OCI-LY7 (cell line): ENCODE results near the gene CYB561D1. TPM values are rescaled to one million over a fixed set of nuclear protein-coding genes. Genes with fewer than 3 reads are reported as not detected.

Source experiments
- BruUV-seq: library from RNA; stranded (reverse); fragments of 400-500 nt; replicated peaks from 2 replicates; lab custom pipeline; 2021; lab: Mats Ljungman, UMichigan
- CTCF ChIA-PET: fragments of 300-600 bp; sonication (Branson Sonifier 250); formaldehyde crosslinking; loops from one replicate; lab custom pipeline; 2022; ENCODE audit warnings: antibody characterized with exemption; ENCODE audit not compliant: unreplicated experiment; lab: Charles Lee
- POLR2A ChIA-PET: fragments of 300-600 bp; sonication (Branson Sonifier 250); formaldehyde crosslinking; loops from one replicate; lab custom pipeline; 2022; ENCODE audit warnings: antibody characterized with exemption; lab: Charles Lee
- DNase-seq: peaks from one replicate; pipeline ENCODE4 v3.0.0-alpha.2; 2015; ENCODE audit warnings: low spot score
- H2AFZ ChIP-seq: fragments of 200-600 bp; sonication (generic), shearing (Covaris generic); 2 replicates; pipeline ENCODE4 v1.6.1; 2014; ENCODE audit warnings: mild to moderate bottlenecking, antibody characterized with exemption, low read length, moderate library complexity
- H3K27ac ChIP-seq: fragments of 200-600 bp; sonication (generic); 2 replicates; pipeline ENCODE4 v1.5.1; 2014; ENCODE audit warnings: mixed run types, low read depth, mild to moderate bottlenecking, moderate library complexity, low read length, inconsistent platforms; ENCODE audit not compliant: poor library complexity, severe bottlenecking
- H3K36me3 ChIP-seq: fragments of 200-600 bp; sonication (generic); 2 replicates; pipeline ENCODE4 v1.6.1; 2014; ENCODE audit warnings: mild to moderate bottlenecking, antibody characterized with exemption, low read length, moderate library complexity, mixed read lengths; ENCODE audit not compliant: insufficient read depth
- H3K4me1 ChIP-seq: fragments of 200-600 bp; sonication (generic); 2 replicates; pipeline ENCODE4 v1.5.1; 2014; ENCODE audit warnings: mild to moderate bottlenecking, low read length; ENCODE audit not compliant: insufficient read depth, poor library complexity, severe bottlenecking
- H3K4me2 ChIP-seq: fragments of 200-600 bp; sonication (generic); 2 replicates; pipeline ENCODE4 v1.6.1; 2014; ENCODE audit warnings: mild to moderate bottlenecking, low read length
- H3K4me3 ChIP-seq: fragments of 200-600 bp; sonication (generic); 2 replicates; pipeline ENCODE4 v1.5.1; 2014; ENCODE audit warnings: mild to moderate bottlenecking, low read depth, low read length; ENCODE audit not compliant: poor library complexity, severe bottlenecking
- H3K79me2 ChIP-seq: fragments of 200-600 bp; sonication (generic); 2 replicates; pipeline ENCODE4 v1.6.1; 2016; ENCODE audit warnings: low read depth, mild to moderate bottlenecking, low read length, moderate library complexity, mixed read lengths; ENCODE audit not compliant: insufficient read depth
- H3K9me2 ChIP-seq: fragments of 200-600 bp; sonication (generic); 2 replicates; pipeline ENCODE4 v1.6.1; 2016; ENCODE audit warnings: mild to moderate bottlenecking, low read length, mixed read lengths; ENCODE audit not compliant: insufficient read depth
- H3K9me3 ChIP-seq: fragments of 200-600 bp; sonication (generic); 2 replicates; pipeline ENCODE4 v1.6.1; 2014; ENCODE audit warnings: mild to moderate bottlenecking, mixed run types, low read length, mixed read lengths
- H4K20me1 ChIP-seq: fragments of 200-600 bp; sonication (generic); 2 replicates; pipeline ENCODE4 v1.6.1; 2014; ENCODE audit warnings: mild to moderate bottlenecking, antibody characterized with exemption, low read length, moderate library complexity, mixed read lengths; ENCODE audit not compliant: insufficient read depth
- EZH2phosphoT487 ChIP-seq: fragments of 200-600 bp; sonication (generic); IDR thresholded peaks from 2 replicates; pipeline ENCODE4 v1.6.1; 2018; ENCODE audit warnings: low read depth, borderline replicate concordance, mild to moderate bottlenecking, mixed run types, antibody characterized with exemption, low read length, moderate library complexity, mixed read lengths
- intact Hi-C: fragments of 100-400 bp; cut with micrococcal nuclease; formaldehyde crosslinking; loops from one replicate; pipeline ENCODE4 v1.10.0; 2022; ENCODE audit not compliant: unreplicated experiment
- total RNA-seq, 2 experiments: library from RNA; depleted of rRNA in 1 of 2; stranded (reverse); fragments of >200 nt in 1 of 2; shearing (Covaris generic) in 1 of 2; gene quantifications; 2 replicates each; pipeline ENCODE4 v1.2.3, GENCODE V29; 2014 to 2022
- TF ChIP-seq, protein P1 (sequence below): fragments of 200-600 bp; sonication (generic); conservative IDR thresholded peaks from 2 replicates; pipeline ENCODE4 v1.5.1; 2014; ENCODE audit warnings: mild to moderate bottlenecking, antibody characterized with exemption, low read length, moderate library complexity, mixed read lengths

CYB561D1 gene
- total RNA-seq, 2 experiments from 2014 or later = 6.2 to 10.5 TPM

- H3K9me3 ChIP-seq = no peaks in the 10 kb centered on the region
- no peaks in the 10 kb centered on the region for H4K20me1 ChIP-seq
- H3K4me2 ChIP-seq = no peak overlapping the region
- H3K36me3 ChIP-seq = peaks cover 16% of the 10 kb centered on the region; the same call in 1 of the 2 replicates
- no peak overlapping the region for H3K27ac ChIP-seq
- TF ChIP-seq, protein P1, sequence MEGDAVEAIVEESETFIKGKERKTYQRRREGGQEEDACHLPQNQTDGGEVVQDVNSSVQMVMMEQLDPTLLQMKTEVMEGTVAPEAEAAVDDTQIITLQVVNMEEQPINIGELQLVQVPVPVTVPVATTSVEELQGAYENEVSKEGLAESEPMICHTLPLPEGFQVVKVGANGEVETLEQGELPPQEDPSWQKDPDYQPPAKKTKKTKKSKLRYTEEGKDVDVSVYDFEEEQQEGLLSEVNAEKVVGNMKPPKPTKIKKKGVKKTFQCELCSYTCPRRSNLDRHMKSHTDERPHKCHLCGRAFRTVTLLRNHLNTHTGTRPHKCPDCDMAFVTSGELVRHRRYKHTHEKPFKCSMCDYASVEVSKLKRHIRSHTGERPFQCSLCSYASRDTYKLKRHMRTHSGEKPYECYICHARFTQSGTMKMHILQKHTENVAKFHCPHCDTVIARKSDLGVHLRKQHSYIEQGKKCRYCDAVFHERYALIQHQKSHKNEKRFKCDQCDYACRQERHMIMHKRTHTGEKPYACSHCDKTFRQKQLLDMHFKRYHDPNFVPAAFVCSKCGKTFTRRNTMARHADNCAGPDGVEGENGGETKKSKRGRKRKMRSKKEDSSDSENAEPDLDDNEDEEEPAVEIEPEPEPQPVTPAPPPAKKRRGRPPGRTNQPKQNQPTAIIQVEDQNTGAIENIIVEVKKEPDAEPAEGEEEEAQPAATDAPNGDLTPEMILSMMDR = no peak
- no peak for TF ChIP-seq EZH2phosphoT487
- DNase-seq = no peak
- no peaks in the 10 kb centered on the region for H3K4me1 ChIP-seq
- ChIA-PET POLR2A (no interaction called here), CTCF (no interaction called here)
- no peak overlapping the region for H2AFZ ChIP-seq
- no peak overlapping the region for H3K4me3 ChIP-seq
- intact Hi-C loops = no loop called here
- H3K79me2 ChIP-seq = no peaks in the 10 kb centered on the region
- no peaks in the 10 kb centered on the region for H3K9me2 ChIP-seq
- no TSS peak for BruUV-seq
Measured at GRCh38 chr1:109503935-109504334, 10.0 kb downstream of the CYB561D1 start.

GRCh38 chr1:109504974-109505373, 11.1 kb downstream of the CYB561D1 start:
- Histone ChIP-seq H3K4me2 (no peak overlapping the region), H3K4me3 (no peak overlapping the region), H4K20me1 (no peaks in the 10 kb centered on the region), H3K4me1 (peaks cover 2% of the 10 kb centered on the region), H3K36me3 (peaks cover 16% of the 10 kb centered on the region; the same call in 1 of the 2 replicates), H3K9me3 (no peaks in the 10 kb centered on the region), H3K9me2 (no peaks in the 10 kb centered on the region), H3K27ac (no peak overlapping the region), H3K79me2 (no peaks in the 10 kb centered on the region), H2AFZ (no peak overlapping the region)
- no peak for TF ChIP-seq EZH2phosphoT487
- TF ChIP-seq, protein P1 = no peak
- DNase-seq = no peak
- CTCF ChIA-PET = no interaction called here
- no TSS peak for BruUV-seq
- POLR2A ChIA-PET = interaction anchor here (0.5 to 1.2 kb wide), 4 partner anchors 9 to 649 kb away, joined by 3 to 7 read pairs (median 4); no protein-coding TSS in a partner anchor
- intact Hi-C loops = no loop called here

DNA sequence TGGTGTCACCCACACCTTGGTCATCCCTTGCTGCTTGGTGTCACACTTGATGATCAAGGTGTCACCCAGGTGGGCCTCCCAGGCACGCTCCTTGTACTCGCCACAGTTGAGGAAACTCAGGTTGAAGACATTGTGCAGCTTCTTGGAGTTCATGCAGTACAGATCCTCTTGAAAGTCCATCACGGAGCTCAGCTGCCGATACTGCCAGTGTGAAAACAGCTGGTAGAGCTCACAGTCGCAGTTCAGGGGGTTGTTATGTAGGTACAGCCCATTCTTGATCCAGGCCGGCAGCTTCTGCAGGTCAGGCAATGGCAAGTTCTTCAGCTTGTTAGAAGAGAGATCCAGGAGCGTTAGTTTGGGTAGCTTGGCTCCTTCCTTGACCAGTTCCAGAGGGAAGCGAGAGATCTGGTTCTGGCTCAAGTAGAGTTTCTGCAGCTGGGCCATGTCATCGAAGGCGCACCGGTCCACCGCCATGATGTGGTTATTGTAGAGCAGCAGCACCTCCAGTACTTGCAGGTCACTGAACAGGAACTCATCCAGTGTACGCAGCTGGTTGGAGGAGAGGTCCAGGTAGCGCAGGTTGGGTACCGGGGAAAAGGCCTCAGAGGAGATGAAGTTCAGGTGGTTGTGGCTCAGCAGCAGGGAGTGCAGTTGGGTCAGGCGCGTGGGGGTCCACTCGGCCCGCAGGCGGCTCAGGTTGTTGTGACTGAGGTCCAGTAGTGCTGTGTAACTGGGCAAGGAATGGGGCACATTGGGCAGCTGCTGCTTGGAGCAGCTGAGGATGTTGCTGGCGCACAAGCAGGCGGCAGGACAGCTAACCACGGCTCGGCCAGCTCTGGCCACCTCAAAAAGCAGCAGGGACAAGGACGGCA, 14.3 kb downstream of the CYB561D1 start:
- ChIA-PET CTCF (interaction anchor here (1.1 kb wide), 1 partner anchor 14 kb away, joined by 4 read pairs; the partner anchor contains the start of gene CYB561D1), POLR2A (no interaction called here)
- Histone ChIP-seq H2AFZ (no peak overlapping the region), H3K4me3 (no peak overlapping the region), H3K27ac (no peak overlapping the region), H4K20me1 (no peaks in the 10 kb centered on the region), H3K9me3 (no peaks in the 10 kb centered on the region), H3K9me2 (no peaks in the 10 kb centered on the region), H3K36me3 (no peaks in the 10 kb centered on the region), H3K4me1 (peaks cover 3% of the 10 kb centered on the region), H3K79me2 (no peaks in the 10 kb centered on the region), H3K4me2 (no peak overlapping the region)
- intact Hi-C loops = no loop called here
- DNase-seq = no peak
- TF ChIP-seq, protein P1 = no peak
- TF ChIP-seq EZH2phosphoT487 = no peak
- BruUV-seq = no TSS peak
